AG09319 (cell line): ENCODE measurements around the gene EXOC3L4.
A peak's percentile ranks its signal among the peaks of the same experiment; 100 is the strongest.

Experiments
- DNase-seq: peaks from one replicate; pipeline ENCODE4 v3.0.0-alpha.2; 2010; ENCODE audit warnings: low read depth; ENCODE audit errors: extremely low read depth
- CTCF ChIP-seq: IDR thresholded peaks from 2 replicates; pipeline ENCODE4 v1.5.1; 2011; ENCODE audit warnings: low read depth, mild to moderate bottlenecking, inconsistent platforms, low read length, moderate library complexity

Gene EXOC3L4

GRCh38 chr14:103122947-103123633, 28.6 kb downstream of the EXOC3L4 start, which contains the start of gene TNFAIP2:
TSS of gene TNFAIP2 (plus strand) at chr14:103123461. CDS start at chr14:103126458, 2,997 bp downstream.
- TF ChIP-seq CTCF: no peak
- DNase-seq: no peak

- no peak for DNase-seq
- peak; percentile 54 for TF ChIP-seq CTCF
Measured at GRCh38 chr14:103123634-103124500, 29.3 kb downstream of the EXOC3L4 start.

GRCh38 chr14:103124501-103125001, 30.0 kb downstream of the EXOC3L4 start:
- DNase-seq: no peak
- no peak for TF ChIP-seq CTCF

- DNase-seq: no peak
- TF ChIP-seq CTCF: no peak
Measured at GRCh38 chr14:103125098-103126070, 30.9 kb downstream of the EXOC3L4 start.

- DNase-seq: no peak
Measured at GRCh38 chr14:103126088-103126872, 31.8 kb downstream of the EXOC3L4 start.

More at GRCh38 chr14:103126088-103126872, 31.8 kb downstream of the EXOC3L4 start:
- no peak for TF ChIP-seq CTCF
